Heart left ventricle (tissue), 13 donors: ENCODE results near the gene NRBF2.

Experiments used
- CTCF ChIP-seq, 12 donors: fragments of 200-600 bp; sonication (generic) in 4 of 12; IDR thresholded peaks; one replicate each; pipeline versions ENCODE4 v1.5.0 to v1.8.0; 2018 to 2022; ENCODE audit warnings: antibody characterized with exemption in 12 of 12, mild to moderate bottlenecking in 5 of 12
- POLR2A ChIP-seq, 2 donors: fragments of 450-650 bp; IDR thresholded peaks; one replicate each; pipeline ENCODE4 v1.6.1; 2017; ENCODE audit warnings: antibody characterized with exemption in 2 of 2, mild to moderate bottlenecking in 2 of 2, moderate library complexity in 2 of 2
- donor health status: ischemic (EF 13 %, LVEDD 7.1; RV severe dilation, severe dysfunction).
- donor health status: DM: no; HTN: yes; CAD: no.
- donor health status: DM: no; HTN: no; CAD: no.
- donor health status: ischemic (EF 25% LVEDD 6.9; RV normal size, moderate dysfunction).
- donor health status: ischemic (EF 25% LVEDD 5.7; RV mildly dilated, moderate dysfunction).
- donor health status: ischemic (EF 35%, LVEDD 5.7; RV mildly dilated, moderate dysfunction).
- donor health status: nonischemic (EF 11% LVEDD 7.7; RV severe dilation, severe dysfunction).
- donor health status: DM: yes; HTN: yes; CAD: no.
- donor health status: PGD.
- donor health status: ischemic (EF 29% LVEDD 5.4; RV normal size, mild dysfunction).
- donor health status: nonischemic (EF 23%, LVEDD 6.1; RV moderate dilation, normal function).

- TF ChIP-seq CTCF (IDR thresholded peaks at IDR 0.05) (no peak), POLR2A (IDR thresholded peaks at IDR 0.05) (no peak)
Observed at GRCh38 chr10:63165249-63165648, 32.1 kb downstream of the NRBF2 start.
